ENCODE measurements around the gene NANOS1. TPM values are rescaled to one million over a fixed set of nuclear protein-coding genes. Genes with fewer than 3 reads are reported as not detected.

Gene NANOS1
- polyA plus RNA-seq, 3 donors = 0.04 TPM; not detected in 2

- Histone ChIP-seq H3K9ac (ENCODE audit: insufficient read depth, low read length, poor library complexity, severe bottlenecking) (no peak overlapping the region), H4K20me1 (ENCODE audit: insufficient read depth, low read length) (no peaks in the 10 kb centered on the region), H3K4me2 (replicated peaks; ENCODE audit: extremely low read depth, low read length, poor library complexity, severe bottlenecking) (no peak overlapping the region), H2AFZ (ENCODE audit: insufficient read depth, low read depth, low read length, poor library complexity, severe bottlenecking) (no peak overlapping the region), H3K27me3 (ENCODE audit: control insufficient read depth in 2 of 2, insufficient read depth in 2 of 2, low read length in 2 of 2) (no peaks in the 10 kb centered on the region), H3K9me3 (replicated peaks in 1 of 2; ENCODE audit: control insufficient read depth in 1 of 2, insufficient read depth in 1 of 2, low read length in 2 of 2) (no peaks in the 10 kb centered on the region), H3K79me2 (ENCODE audit: insufficient read depth, low read length) (no peaks in the 10 kb centered on the region), H3K4me3 (replicated peaks in 1 of 3; ENCODE audit: low read depth in 2 of 3, low read length in 3 of 3) (no peak overlapping the region), H3K4me1 (ENCODE audit: control insufficient read depth in 1 of 2, insufficient read depth in 2 of 2, low read length in 2 of 2) (no peaks in the 10 kb centered on the region), H3K36me3 (replicated peaks in 1 of 2; ENCODE audit: control insufficient read depth in 1 of 2, insufficient read depth in 2 of 2, low read length in 2 of 2) (no peaks in the 10 kb centered on the region), H3K27ac (ENCODE audit: low read depth in 1 of 2, low read length in 2 of 2) (no peak overlapping the region)
- intact Hi-C loops (cut with micrococcal nuclease) = no loop called here
- no peak for DNase-seq
- 90% methylated on average over 3 of the region's 5 CpGs for WGBS (ENCODE audit: insufficient coverage)
- TF ChIP-seq CTCF (IDR thresholded peaks at IDR 0.05) = no peak
- Mint-ChIP-seq H3K4me3 (no peak overlapping the region), H3K4me1 (no peaks in the 10 kb centered on the region), H3K9me3 (peaks cover 0 to 8% (median 2%) of the 10 kb centered on the region in 7 donors), H3K27me3 (ENCODE audit: low read depth in 3 of 3) (peaks cover 13 to 30% (median 16%) of the 10 kb centered on the region in 3 donors), H3K27ac (no peak overlapping the region), H3K36me3 (no peaks in the 10 kb centered on the region)
Observed at GRCh38 chr10:118998183-118998582, 31.3 kb upstream of the NANOS1 start.

- H3K36me3 Mint-ChIP-seq = no peaks in the 10 kb centered on the region
- peaks cover 0 to 4% (median 0%) of the 10 kb centered on the region in 7 donors for H3K9me3 Mint-ChIP-seq
- no peak for DNase-seq
- Histone ChIP-seq H2AFZ (ENCODE audit: insufficient read depth, low read depth, low read length, poor library complexity, severe bottlenecking) (no peak overlapping the region), H3K9ac (ENCODE audit: insufficient read depth, low read length, poor library complexity, severe bottlenecking) (no peak overlapping the region), H3K79me2 (ENCODE audit: insufficient read depth, low read length) (no peaks in the 10 kb centered on the region), H3K27me3 (ENCODE audit: control insufficient read depth in 2 of 2, insufficient read depth in 2 of 2, low read length in 2 of 2) (no peaks in the 10 kb centered on the region), H3K4me3 (replicated peaks in 1 of 3; ENCODE audit: low read depth in 2 of 3, low read length in 3 of 3) (no peak overlapping the region), H3K9me3 (replicated peaks in 1 of 2; ENCODE audit: control insufficient read depth in 1 of 2, insufficient read depth in 1 of 2, low read length in 2 of 2) (no peaks in the 10 kb centered on the region), H3K4me2 (replicated peaks; ENCODE audit: extremely low read depth, low read length, poor library complexity, severe bottlenecking) (no peak overlapping the region), H3K36me3 (replicated peaks in 1 of 2; ENCODE audit: control insufficient read depth in 1 of 2, insufficient read depth in 2 of 2, low read length in 2 of 2) (no peaks in the 10 kb centered on the region), H3K4me1 (ENCODE audit: control insufficient read depth in 1 of 2, insufficient read depth in 2 of 2, low read length in 2 of 2) (no peaks in the 10 kb centered on the region), H4K20me1 (ENCODE audit: insufficient read depth, low read length) (no peaks in the 10 kb centered on the region), H3K27ac (ENCODE audit: low read depth in 1 of 2, low read length in 2 of 2) (no peak overlapping the region)
- TF ChIP-seq CTCF (IDR thresholded peaks at IDR 0.05) = no peak
- no peaks in the 10 kb centered on the region for H3K4me1 Mint-ChIP-seq
- 90% methylated on average over 5 of the region's 10 CpGs for WGBS (ENCODE audit: insufficient coverage)
- intact Hi-C loops (cut with micrococcal nuclease) = no loop called here
- H3K27ac Mint-ChIP-seq = no peak overlapping the region
- H3K4me3 Mint-ChIP-seq = no peak overlapping the region
- H3K27me3 Mint-ChIP-seq (ENCODE audit: low read depth in 3 of 3) = peaks cover 13 to 22% (median 21%) of the 10 kb centered on the region in 3 donors
Observed at GRCh38 chr10:119001717-119002500, 27.6 kb upstream of the NANOS1 start.
